Central memory CD8-positive, alpha-beta T cell (primary cell): ENCODE data around the gene FYTTD1.

Source experiments
- ATAC-seq: fragments of 150-1000 bp; cut with Tn5 transposase; replicated peaks from 2 replicates; pipeline ENCODE4 v1.10.0; 2022; ENCODE audit warnings: mild to moderate bottlenecking, moderate FRiP score, moderate number of reproducible peaks; ENCODE audit not compliant: poor library complexity, severe bottlenecking; ENCODE audit errors: extremely low read depth
- DNase-seq, 2 donors: peaks; one replicate each; pipeline ENCODE4 v3.0.0; 2021; ENCODE audit warnings: low spot score in 2 of 2
- H3K27ac Mint-ChIP-seq: one replicate; pipeline ENCODE4 v1.8.0; 2022; ENCODE audit warnings: low read depth, mild to moderate bottlenecking, moderate library complexity, mixed read lengths
- H3K27me3 Mint-ChIP-seq: one replicate; pipeline ENCODE4 v1.8.0; 2022; ENCODE audit warnings: mixed read lengths
- H3K36me3 Mint-ChIP-seq: one replicate; pipeline ENCODE4 v1.8.0; 2022; ENCODE audit warnings: mild to moderate bottlenecking, moderate library complexity, mixed read lengths; ENCODE audit not compliant: insufficient read depth
- H3K4me1 Mint-ChIP-seq: one replicate; pipeline ENCODE4 v1.8.0; 2022; ENCODE audit warnings: mixed read lengths
- H3K4me3 Mint-ChIP-seq: one replicate; pipeline ENCODE4 v1.8.0; 2022; ENCODE audit warnings: mild to moderate bottlenecking, moderate library complexity, mixed read lengths
- H3K9me3 Mint-ChIP-seq: one replicate; pipeline ENCODE4 v1.8.0; 2022; ENCODE audit warnings: mixed read lengths

Gene FYTTD1

DNA sequence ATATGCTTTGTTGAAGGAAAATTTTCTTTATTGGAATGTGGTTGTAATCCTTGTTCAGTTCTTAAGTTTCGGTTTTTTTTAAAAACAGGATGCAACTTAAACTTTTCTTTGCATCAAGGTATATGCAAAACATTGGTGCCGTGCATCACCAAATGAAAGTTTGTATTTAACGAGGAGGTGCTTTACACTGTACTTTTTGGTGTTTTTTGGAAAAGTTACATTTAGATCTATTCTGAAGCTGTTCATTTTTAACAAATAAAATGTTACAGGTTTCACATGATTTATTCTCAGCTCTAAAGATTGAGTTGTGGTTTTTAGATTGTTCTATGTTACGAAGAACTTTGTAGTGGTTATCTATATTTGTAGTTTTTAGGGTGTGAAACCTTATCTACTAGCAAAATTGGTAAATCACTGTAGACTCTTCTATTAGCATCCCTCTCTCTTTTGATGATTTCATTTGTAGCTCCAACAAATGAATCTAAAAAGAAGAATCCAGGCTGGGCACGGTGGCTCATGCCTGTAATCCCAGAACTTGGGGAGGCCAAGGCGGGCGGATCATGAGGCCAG, 34.4 kb downstream of the FYTTD1 start:
- Mint-ChIP-seq H3K27ac (no peak overlapping the region), H3K4me3 (no peak overlapping the region), H3K36me3 (peaks cover 35% of the 10 kb centered on the region), H3K27me3 (no peaks in the 10 kb centered on the region), H3K4me1 (peaks cover 11% of the 10 kb centered on the region), H3K9me3 (no peaks in the 10 kb centered on the region)
- ATAC-seq (no peak), DNase-seq (no peak)

DNA sequence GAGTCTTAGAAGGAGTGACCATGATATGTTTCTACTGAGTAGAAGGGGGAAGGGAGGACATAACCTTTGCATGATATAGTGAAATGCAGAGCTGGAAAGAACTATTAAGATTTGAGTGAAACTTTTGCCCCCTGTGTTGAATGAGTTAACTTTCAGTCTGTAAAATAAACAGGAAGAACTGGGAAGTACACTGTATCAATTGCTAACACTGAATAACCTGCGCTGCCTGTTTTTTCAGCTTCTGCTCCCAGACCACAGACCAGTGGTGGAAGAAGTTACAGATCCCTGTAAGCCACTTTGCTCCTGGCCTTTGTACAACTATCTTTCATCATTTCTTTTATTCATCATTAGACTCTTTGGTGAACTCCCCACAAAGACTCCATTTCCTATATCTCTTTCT, 37.7 kb downstream of the FYTTD1 start:
- ATAC-seq (no peak), DNase-seq (no peak)
- Mint-ChIP-seq H3K36me3 (peaks cover 23% of the 10 kb centered on the region), H3K4me3 (no peak overlapping the region), H3K9me3 (no peaks in the 10 kb centered on the region), H3K27ac (no peak overlapping the region), H3K27me3 (no peaks in the 10 kb centered on the region), H3K4me1 (peaks cover 13% of the 10 kb centered on the region)

- Mint-ChIP-seq H3K9me3 (no peaks in the 10 kb centered on the region), H3K27me3 (no peaks in the 10 kb centered on the region), H3K4me1 (peaks cover 21% of the 10 kb centered on the region), H3K4me3 (no peak overlapping the region), H3K27ac (no peak overlapping the region), H3K36me3 (peaks cover 22% of the 10 kb centered on the region)
- no peak for DNase-seq
- no peak for ATAC-seq
Observed at GRCh38 chr3:197789309-197789708, 39.6 kb downstream of the FYTTD1 start.

GRCh38 chr3:197790033-197790432, 40.4 kb downstream of the FYTTD1 start:
- no peaks in the 10 kb centered on the region for H3K27me3 Mint-ChIP-seq
- H3K4me3 Mint-ChIP-seq: peak overlapping the region; percentile 84
- H3K4me1 Mint-ChIP-seq: peaks cover 20% of the 10 kb centered on the region
- H3K27ac Mint-ChIP-seq: peak overlapping the region; percentile 96
- H3K9me3 Mint-ChIP-seq: no peaks in the 10 kb centered on the region
- DNase-seq: no peak
- no peak for ATAC-seq
- H3K36me3 Mint-ChIP-seq: peaks cover 20% of the 10 kb centered on the region

DNA sequence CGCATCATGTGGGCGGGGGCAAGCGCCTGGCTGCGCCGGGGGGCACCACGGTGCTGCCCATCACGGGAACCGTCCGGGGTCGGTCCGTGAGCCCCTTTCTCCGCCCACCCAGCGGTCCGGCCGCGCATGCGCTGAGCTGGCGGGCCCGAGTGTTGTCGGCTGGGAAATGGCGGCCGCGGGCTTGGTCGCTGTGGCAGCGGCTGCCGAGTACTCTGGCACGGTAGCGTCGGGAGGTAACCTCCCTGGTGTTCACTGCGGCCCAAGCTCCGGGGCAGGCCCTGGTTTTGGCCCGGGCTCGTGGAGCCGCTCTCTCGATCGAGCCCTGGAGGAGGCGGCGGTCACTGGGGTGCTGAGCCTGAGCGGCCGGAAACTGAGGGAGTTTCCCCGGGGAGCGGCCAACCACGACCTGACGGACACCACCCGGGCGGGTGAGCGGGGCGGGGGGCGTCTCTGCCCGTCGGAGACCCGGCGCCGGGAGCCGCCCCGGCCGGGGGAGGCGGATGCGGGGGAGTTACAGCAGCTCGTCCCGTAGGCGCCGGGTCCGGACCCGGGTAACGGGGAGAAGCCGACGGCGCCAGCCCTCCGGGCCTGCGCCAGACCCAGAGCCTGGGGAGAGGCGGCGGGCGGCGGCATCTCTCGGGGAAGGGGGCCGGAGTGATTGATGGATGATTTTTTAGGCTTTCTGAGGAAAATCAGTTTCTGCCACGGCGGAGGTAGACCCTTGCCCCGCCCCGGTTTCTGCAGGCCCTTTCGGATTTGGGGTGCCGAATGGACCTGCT, 41.6 kb downstream of the FYTTD1 start, which contains the start of gene LRCH3:
LRCH3 (plus strand) TSS at position 142 of the 779 bp plus-strand sequence; CDS start at position 167, 25 bp downstream.
- H3K27ac Mint-ChIP-seq: peak within 1 kb of the TSS; percentile 96
- H3K27me3 Mint-ChIP-seq: no peaks in the 10 kb centered on the region
- ATAC-seq (peak; percentile 65), DNase-seq (peak; percentile 70 to 71)
- H3K4me3 Mint-ChIP-seq: peak within 1 kb of the TSS; percentile 84
- H3K4me1 Mint-ChIP-seq: peaks cover 33% of the 10 kb centered on the region
- no peaks in the 10 kb centered on the region for H3K9me3 Mint-ChIP-seq
- H3K36me3 Mint-ChIP-seq: peaks cover 23% of the 10 kb centered on the region

DNA sequence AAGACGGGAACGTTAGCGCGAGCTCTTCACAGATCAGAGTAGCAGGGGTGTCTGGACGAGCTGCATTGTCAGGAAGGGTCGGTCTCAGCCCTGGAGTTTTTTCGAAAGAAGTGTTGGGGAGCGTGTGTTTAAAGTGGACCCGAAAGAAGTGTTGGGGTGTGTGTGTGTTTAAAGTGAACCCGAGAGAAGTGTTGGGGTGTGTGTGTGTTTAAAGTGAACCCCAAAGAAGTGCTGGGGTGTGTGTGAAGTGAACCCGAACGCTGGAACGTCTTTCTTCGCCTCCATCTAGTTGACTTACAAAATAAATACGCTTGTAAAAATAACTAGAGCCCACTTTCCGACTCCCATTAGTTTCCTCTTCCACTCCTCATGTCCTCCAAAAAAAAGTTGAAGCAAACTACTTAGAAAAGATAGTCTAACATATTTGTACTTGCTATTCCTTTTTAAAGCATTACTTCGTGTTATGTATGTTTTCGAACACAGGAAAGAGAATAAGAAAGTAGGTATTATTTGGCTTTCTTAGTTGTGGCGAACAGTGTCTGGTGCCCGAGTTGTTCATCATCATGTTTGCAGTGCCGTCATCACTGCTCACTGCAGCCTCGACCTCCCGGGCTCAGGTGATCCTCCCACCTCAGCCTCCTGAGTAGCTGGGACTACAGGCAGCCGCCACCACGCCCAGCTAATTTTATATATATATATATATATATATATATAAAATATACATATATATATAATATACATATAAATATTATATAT, 42.4 kb downstream of the FYTTD1 start:
- peak; percentile 48 for ATAC-seq
- H3K27ac Mint-ChIP-seq: peak overlapping the region; percentile 96
- H3K4me3 Mint-ChIP-seq: peak overlapping the region; percentile 84
- H3K4me1 Mint-ChIP-seq: peaks cover 38% of the 10 kb centered on the region
- H3K9me3 Mint-ChIP-seq: no peaks in the 10 kb centered on the region
- DNase-seq: peak in 1 of 2 donors; percentile 28
- no peaks in the 10 kb centered on the region for H3K27me3 Mint-ChIP-seq
- H3K36me3 Mint-ChIP-seq: peaks cover 23% of the 10 kb centered on the region

GRCh38 chr3:197793247-197793646, 43.6 kb downstream of the FYTTD1 start:
- peak overlapping the region; percentile 96 for H3K27ac Mint-ChIP-seq
- DNase-seq (peak in 1 of 2 donors; percentile 13), ATAC-seq (peak; percentile 54)
- H3K9me3 Mint-ChIP-seq: no peaks in the 10 kb centered on the region
- peaks cover 43% of the 10 kb centered on the region for H3K4me1 Mint-ChIP-seq
- no peaks in the 10 kb centered on the region for H3K27me3 Mint-ChIP-seq
- peak overlapping the region; percentile 84 for H3K4me3 Mint-ChIP-seq
- H3K36me3 Mint-ChIP-seq: peaks cover 22% of the 10 kb centered on the region

DNA sequence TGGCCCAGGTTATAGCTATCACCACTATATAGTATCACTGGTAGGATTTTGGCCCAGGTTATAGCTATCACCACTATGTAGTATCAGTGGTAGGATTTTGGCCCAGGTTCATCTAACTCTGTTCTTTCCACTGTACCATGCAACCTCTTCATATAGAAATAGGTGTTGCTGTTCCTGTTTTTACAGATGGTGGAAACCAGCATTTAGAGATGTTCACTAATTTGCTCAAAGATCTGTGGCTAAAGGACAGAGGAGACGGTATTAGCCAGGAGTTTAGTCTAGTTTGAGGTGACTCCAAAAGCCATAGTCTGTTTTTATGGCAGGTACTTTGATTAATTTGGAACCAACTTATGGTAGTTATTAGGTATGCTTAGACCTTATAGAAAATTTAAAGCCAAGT, 44.4 kb downstream of the FYTTD1 start:
- Mint-ChIP-seq H3K4me1 (peaks cover 45% of the 10 kb centered on the region), H3K27ac (no peak overlapping the region), H3K27me3 (no peaks in the 10 kb centered on the region), H3K36me3 (peaks cover 22% of the 10 kb centered on the region), H3K9me3 (no peaks in the 10 kb centered on the region), H3K4me3 (no peak overlapping the region)
- DNase-seq: no peak
- no peak for ATAC-seq

DNA sequence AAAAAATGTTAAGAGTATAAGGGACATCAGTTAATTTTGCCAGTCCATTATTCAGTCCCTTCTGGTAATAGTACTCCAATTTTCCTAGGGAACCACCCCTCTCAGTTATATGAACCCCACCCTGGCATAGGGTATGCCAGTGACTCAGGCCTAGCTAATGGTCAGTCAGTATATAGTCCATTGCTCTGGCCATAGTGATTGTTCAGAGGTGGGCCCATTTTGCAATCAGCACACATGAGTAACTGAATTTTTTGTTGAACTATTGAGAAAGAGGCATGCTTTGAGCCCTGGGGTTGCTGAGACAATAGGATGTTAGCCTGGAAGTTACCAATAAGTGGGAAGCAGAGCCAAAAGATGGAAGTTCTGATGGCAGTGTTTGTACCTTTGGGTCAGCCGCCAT, 45.5 kb downstream of the FYTTD1 start:
- Mint-ChIP-seq H3K4me3 (no peak overlapping the region), H3K4me1 (peaks cover 47% of the 10 kb centered on the region), H3K36me3 (peaks cover 22% of the 10 kb centered on the region), H3K27ac (no peak overlapping the region), H3K27me3 (no peaks in the 10 kb centered on the region), H3K9me3 (no peaks in the 10 kb centered on the region)
- DNase-seq: no peak
- no peak for ATAC-seq

DNA sequence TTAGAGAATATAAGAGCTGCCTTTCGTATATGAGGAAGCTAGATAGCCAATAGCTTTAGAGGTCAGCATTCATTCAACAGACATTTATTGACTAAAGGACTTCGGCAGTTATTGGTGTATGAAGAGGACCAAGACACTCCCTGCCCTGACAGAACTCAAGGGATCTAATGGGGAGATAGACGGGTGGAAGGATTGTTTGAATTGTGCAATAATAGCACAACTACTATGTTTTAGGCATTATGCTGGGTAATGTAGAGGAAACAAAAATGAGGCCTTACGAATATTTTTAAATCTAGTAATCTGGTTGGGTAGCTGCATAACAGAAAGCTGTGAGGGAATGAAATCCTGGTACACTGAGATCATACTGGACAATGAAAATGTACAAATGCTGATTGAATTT, 46.4 kb downstream of the FYTTD1 start:
- no peak overlapping the region for H3K27ac Mint-ChIP-seq

DNA sequence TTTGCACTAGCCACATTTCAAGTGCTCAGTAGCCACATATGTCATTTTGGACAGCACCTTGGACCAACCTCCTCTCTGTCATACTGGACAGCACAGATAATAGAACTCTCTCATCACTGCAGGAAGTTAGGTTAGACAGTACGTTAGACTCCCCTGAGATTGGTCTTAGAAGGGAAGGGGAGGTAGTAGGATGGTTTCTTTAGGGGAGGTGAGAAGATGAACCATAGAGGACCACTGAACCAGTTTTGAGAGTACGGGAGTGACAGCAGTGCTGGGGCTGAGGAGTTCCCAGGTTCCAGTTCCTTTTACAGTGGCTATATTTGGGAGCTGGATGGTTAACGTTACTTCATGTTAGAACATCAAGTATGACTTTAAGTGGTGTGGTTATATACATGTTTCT, 49.2 kb downstream of the FYTTD1 start:
- no peaks in the 10 kb centered on the region for H3K9me3 Mint-ChIP-seq
- no peak for DNase-seq
- peaks cover 64% of the 10 kb centered on the region for H3K4me1 Mint-ChIP-seq
- H3K27ac Mint-ChIP-seq: no peak overlapping the region
- no peak overlapping the region for H3K4me3 Mint-ChIP-seq
- no peaks in the 10 kb centered on the region for H3K27me3 Mint-ChIP-seq
- no peak for ATAC-seq
- H3K36me3 Mint-ChIP-seq: peaks cover 10% of the 10 kb centered on the region

More for the DNA sequence above, 46.4 kb downstream of the FYTTD1 start:
- H3K9me3 Mint-ChIP-seq: no peaks in the 10 kb centered on the region
- DNase-seq (no peak), ATAC-seq (no peak)
- H3K27me3 Mint-ChIP-seq: no peaks in the 10 kb centered on the region
- H3K36me3 Mint-ChIP-seq: peaks cover 19% of the 10 kb centered on the region
- no peak overlapping the region for H3K4me3 Mint-ChIP-seq
- H3K4me1 Mint-ChIP-seq: peaks cover 56% of the 10 kb centered on the region

DNA sequence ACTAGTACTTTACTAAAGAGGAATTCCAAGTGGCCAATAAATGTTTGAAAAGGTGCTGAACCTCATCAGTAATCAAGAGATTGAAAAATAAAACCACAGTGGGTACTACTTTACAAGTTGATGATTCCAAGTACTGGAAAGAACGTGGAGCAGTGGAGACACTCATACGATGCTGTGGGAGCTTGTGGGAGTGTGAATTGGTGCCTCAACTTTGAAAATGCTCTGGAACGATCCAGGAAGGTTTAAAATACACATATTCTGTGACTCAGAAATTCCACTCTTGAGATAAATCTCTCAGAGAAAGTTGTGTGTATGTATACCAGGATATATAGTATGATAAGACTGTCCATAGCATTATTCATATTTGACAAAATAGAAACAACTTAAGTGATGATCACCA, 50.7 kb downstream of the FYTTD1 start:
- DNase-seq (no peak), ATAC-seq (no peak)
- H3K9me3 Mint-ChIP-seq: no peaks in the 10 kb centered on the region
- no peak overlapping the region for H3K4me3 Mint-ChIP-seq
- H3K27ac Mint-ChIP-seq: no peak overlapping the region
- H3K27me3 Mint-ChIP-seq: no peaks in the 10 kb centered on the region
- H3K4me1 Mint-ChIP-seq: peaks cover 60% of the 10 kb centered on the region
- H3K36me3 Mint-ChIP-seq: peaks cover 9% of the 10 kb centered on the region
